ENCODE measurements around the gene ETS2. TPM values are rescaled to one million over a fixed set of nuclear protein-coding genes. Genes with fewer than 3 reads are reported as not detected.

The ETS2 gene
- total and polyA plus RNA-seq, 10 of the 15 experiments (the other 5 are each of a cell fraction or from before 2014, with no cell fraction given), result 0.52 to 8.6 (median 3.8) TPM

DNA sequence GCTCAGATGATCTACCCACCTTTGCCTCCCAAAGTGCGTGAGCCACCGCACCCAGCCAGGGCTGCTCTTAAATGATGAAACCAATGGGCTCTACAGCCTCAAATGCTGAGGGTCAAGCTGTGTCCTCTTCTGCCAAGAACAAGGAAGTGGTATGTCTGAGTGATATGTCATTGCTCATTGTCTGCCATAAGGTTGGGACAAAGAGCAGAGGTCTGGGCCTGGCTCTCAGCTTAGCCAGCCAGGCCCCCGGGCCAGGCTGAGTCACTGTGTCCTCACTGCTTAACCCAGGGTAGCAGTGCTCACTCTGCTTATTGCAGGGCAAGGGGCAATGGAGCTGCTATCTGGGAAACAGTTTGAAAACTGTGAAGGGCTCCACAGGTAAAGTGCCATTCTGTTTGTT, 8.3 kb upstream of the ETS2 start (continued):
- TF ChIP-seq, protein P1, sequence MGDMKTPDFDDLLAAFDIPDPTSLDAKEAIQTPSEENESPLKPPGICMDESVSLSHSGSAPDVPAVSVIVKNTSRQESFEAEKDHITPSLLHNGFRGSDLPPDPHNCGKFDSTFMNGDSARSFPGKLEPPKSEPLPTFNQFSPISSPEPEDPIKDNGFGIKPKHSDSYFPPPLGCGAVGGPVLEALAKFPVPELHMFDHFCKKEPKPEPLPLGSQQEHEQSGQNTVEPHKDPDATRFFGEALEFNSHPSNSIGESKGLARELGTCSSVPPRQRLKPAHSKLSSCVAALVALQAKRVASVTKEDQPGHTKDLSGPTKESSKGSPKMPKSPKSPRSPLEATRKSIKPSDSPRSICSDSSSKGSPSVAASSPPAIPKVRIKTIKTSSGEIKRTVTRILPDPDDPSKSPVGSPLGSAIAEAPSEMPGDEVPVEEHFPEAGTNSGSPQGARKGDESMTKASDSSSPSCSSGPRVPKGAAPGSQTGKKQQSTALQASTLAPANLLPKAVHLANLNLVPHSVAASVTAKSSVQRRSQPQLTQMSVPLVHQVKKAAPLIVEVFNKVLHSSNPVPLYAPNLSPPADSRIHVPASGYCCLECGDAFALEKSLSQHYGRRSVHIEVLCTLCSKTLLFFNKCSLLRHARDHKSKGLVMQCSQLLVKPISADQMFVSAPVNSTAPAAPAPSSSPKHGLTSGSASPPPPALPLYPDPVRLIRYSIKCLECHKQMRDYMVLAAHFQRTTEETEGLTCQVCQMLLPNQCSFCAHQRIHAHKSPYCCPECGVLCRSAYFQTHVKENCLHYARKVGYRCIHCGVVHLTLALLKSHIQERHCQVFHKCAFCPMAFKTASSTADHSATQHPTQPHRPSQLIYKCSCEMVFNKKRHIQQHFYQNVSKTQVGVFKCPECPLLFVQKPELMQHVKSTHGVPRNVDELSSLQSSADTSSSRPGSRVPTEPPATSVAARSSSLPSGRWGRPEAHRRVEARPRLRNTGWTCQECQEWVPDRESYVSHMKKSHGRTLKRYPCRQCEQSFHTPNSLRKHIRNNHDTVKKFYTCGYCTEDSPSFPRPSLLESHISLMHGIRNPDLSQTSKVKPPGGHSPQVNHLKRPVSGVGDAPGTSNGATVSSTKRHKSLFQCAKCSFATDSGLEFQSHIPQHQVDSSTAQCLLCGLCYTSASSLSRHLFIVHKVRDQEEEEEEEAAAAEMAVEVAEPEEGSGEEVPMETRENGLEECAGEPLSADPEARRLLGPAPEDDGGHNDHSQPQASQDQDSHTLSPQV (IDR thresholded peaks at IDR 0.05), result no peak
- TF ChIP-seq, protein P2, sequence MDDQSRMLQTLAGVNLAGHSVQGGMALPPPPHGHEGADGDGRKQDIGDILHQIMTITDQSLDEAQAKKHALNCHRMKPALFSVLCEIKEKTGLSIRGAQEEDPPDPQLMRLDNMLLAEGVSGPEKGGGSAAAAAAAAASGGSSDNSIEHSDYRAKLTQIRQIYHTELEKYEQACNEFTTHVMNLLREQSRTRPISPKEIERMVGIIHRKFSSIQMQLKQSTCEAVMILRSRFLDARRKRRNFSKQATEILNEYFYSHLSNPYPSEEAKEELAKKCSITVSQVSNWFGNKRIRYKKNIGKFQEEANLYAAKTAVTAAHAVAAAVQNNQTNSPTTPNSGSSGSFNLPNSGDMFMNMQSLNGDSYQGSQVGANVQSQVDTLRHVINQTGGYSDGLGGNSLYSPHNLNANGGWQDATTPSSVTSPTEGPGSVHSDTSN (IDR thresholded peaks at IDR 0.05; ENCODE audit: insufficient replicate concordance, low read depth, low read length), result no peak
- TF ChIP-seq, protein P3, sequence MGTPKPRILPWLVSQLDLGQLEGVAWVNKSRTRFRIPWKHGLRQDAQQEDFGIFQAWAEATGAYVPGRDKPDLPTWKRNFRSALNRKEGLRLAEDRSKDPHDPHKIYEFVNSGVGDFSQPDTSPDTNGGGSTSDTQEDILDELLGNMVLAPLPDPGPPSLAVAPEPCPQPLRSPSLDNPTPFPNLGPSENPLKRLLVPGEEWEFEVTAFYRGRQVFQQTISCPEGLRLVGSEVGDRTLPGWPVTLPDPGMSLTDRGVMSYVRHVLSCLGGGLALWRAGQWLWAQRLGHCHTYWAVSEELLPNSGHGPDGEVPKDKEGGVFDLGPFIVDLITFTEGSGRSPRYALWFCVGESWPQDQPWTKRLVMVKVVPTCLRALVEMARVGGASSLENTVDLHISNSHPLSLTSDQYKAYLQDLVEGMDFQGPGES (IDR thresholded peaks at IDR 0.05), result no peak
- TF ChIP-seq ZNF24 (IDR thresholded peaks at IDR 0.05), result no peak

DNA sequence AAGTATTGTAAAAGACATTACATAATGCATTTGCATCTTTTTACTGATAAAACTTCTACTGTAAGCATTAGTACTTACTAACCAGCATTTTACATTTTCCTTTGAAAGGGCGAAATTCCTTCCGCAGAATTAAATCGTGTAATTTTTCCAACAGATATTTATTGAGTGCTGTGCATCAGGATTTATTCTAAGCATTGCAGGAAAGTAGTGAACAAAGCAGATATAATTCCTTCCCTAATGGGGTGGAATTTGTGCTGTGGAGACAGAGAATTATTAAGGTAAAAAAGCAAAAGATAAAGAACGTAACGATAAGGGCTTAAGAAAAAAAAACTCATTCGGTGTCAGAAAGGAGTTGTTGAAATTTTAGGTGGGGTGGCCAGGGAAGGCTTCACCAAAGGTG, 7.6 kb upstream of the ETS2 start:
- H3K4me1 ChIP-seq (ENCODE audit: control insufficient read depth, insufficient read depth, low read length), result peaks cover 3% of the 10 kb centered on the region; the same call in 1 of the 2 replicates
- ATAC-seq (no peak), FAIRE-seq (no peak), DNase-seq (ENCODE audit: low read depth, low spot score) (no peak)
- H3K27ac ChIP-seq (ENCODE audit: control insufficient read depth, insufficient read depth), result no peak overlapping the region
- intact Hi-C loops (cut with micrococcal nuclease; ENCODE audit: unreplicated experiment), result no loop called here
- no peak overlapping the region for H3K4me3 ChIP-seq
- no peak overlapping the region for H2AFZ ChIP-seq (ENCODE audit: control insufficient read depth, low read depth, low read length)
- H3K27me3 ChIP-seq (replicated peaks in 1 of 2; ENCODE audit: control insufficient read depth in 2 of 2, insufficient read depth in 2 of 2, low read length in 1 of 2), result no peaks in the 10 kb centered on the region; a peak in 1 of 4 replicates
- WGBS (ENCODE audit: insufficient coverage, insufficient replicate concordance, low lambda C conversion rate, missing lambda C conversion rate), result 92% methylated on average over 6 of the region's 6 CpGs
- ChIA-PET CTCF (no interaction called here), SMC1A (ENCODE audit: uncharacterized antibody, unreplicated experiment) (no interaction called here), POLR2A (no interaction called here), RAD21 (ENCODE audit: unreplicated experiment) (no interaction called here)
- no peaks in the 10 kb centered on the region for H3K9me3 ChIP-seq (replicated peaks; ENCODE audit: control insufficient read depth, insufficient read depth, low read length)
- H3K4me2 ChIP-seq (ENCODE audit: control insufficient read depth, insufficient read depth), result no peak overlapping the region
- in situ Hi-C loops (cut with MboI), result no loop called here
- H3K36me3 ChIP-seq (ENCODE audit: control insufficient read depth in 2 of 2, insufficient read depth in 2 of 2, low read length in 1 of 2), result no peaks in the 10 kb centered on the region
- no TSS peak for BruUV-seq (replicated peaks)
- H4K20me1 ChIP-seq (ENCODE audit: control insufficient read depth, insufficient read depth), result no peaks in the 10 kb centered on the region
- no peak overlapping the region for H3K9ac ChIP-seq (ENCODE audit: control insufficient read depth, insufficient read depth, low read length)
- no peaks in the 10 kb centered on the region for H3K79me2 ChIP-seq (ENCODE audit: control insufficient read depth, insufficient read depth, low read length)
- TF ChIP-seq NFYB (IDR thresholded peaks at IDR 0.05; ENCODE audit: insufficient read depth, low read depth, low read length) (no peak), RUNX3 (IDR thresholded peaks at IDR 0.05; ENCODE audit: low read length) (no peak), PAX5 (IDR thresholded peaks at IDR 0.05; ENCODE audit: borderline replicate concordance, low read depth, low read length) (no peak), JUNB (IDR thresholded peaks at IDR 0.05) (no peak), BACH1 (IDR thresholded peaks at IDR 0.05; ENCODE audit: borderline replicate concordance) (no peak), ATF7 (IDR thresholded peaks at IDR 0.05; ENCODE audit: low read depth) (no peak), SIN3A (IDR thresholded peaks at IDR 0.05; ENCODE audit: low read depth, low read length) (no peak), EP300 (IDR thresholded peaks at IDR 0.05; ENCODE audit: borderline replicate concordance in 1 of 2, control insufficient read depth in 1 of 2, low read depth in 2 of 2, low read length in 2 of 2) (no peak), EGR1 (IDR thresholded peaks at IDR 0.05; ENCODE audit: borderline replicate concordance in 1 of 2, low read depth in 2 of 2, low read length in 2 of 2) (no peak)
- TF ChIP-seq, protein P4, sequence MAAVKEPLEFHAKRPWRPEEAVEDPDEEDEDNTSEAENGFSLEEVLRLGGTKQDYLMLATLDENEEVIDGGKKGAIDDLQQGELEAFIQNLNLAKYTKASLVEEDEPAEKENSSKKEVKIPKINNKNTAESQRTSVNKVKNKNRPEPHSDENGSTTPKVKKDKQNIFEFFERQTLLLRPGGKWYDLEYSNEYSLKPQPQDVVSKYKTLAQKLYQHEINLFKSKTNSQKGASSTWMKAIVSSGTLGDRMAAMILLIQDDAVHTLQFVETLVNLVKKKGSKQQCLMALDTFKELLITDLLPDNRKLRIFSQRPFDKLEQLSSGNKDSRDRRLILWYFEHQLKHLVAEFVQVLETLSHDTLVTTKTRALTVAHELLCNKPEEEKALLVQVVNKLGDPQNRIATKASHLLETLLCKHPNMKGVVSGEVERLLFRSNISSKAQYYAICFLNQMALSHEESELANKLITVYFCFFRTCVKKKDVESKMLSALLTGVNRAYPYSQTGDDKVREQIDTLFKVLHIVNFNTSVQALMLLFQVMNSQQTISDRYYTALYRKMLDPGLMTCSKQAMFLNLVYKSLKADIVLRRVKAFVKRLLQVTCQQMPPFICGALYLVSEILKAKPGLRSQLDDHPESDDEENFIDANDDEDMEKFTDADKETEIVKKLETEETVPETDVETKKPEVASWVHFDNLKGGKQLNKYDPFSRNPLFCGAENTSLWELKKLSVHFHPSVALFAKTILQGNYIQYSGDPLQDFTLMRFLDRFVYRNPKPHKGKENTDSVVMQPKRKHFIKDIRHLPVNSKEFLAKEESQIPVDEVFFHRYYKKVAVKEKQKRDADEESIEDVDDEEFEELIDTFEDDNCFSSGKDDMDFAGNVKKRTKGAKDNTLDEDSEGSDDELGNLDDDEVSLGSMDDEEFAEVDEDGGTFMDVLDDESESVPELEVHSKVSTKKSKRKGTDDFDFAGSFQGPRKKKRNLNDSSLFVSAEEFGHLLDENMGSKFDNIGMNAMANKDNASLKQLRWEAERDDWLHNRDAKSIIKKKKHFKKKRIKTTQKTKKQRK (IDR thresholded peaks at IDR 0.05; ENCODE audit: low read depth, low read length), result no peak
